Inferior parietal cortex (tissue), 1 donor: ENCODE results near the gene BTBD1.
"Not testable (repeated sequence)": the region's sequence is repeated elsewhere in the genome, so short reads cannot be mapped to it uniquely, and the experiment has no call there.

ENCODE experiments used
- DNase-seq: peaks from one replicate; pipeline ENCODE4 v3.0.0-alpha.2; 2016; ENCODE audit errors: extremely low spot score

The BTBD1 gene

GRCh38 chr15:83094583-83094982 lies 27.5 kb upstream of the BTBD1 start:
- DNase-seq: no peak

GRCh38 chr15:83092309-83092976 lies 25.4 kb upstream of the BTBD1 start:
- peak; percentile 53 for DNase-seq

GRCh38 chr15:83091965-83092308 lies 24.9 kb upstream of the BTBD1 start:
- DNase-seq: not testable (repeated sequence)

- DNase-seq: no peak
These were observed 23.4 kb upstream of the BTBD1 start for GRCh38 chr15:83090465-83090864.

- no peak for DNase-seq
These were observed 21.8 kb upstream of the BTBD1 start for GRCh38 chr15:83088876-83089275.

- DNase-seq: no peak
These were observed 20.5 kb upstream of the BTBD1 start for GRCh38 chr15:83087576-83087975.

- not testable (repeated sequence) for DNase-seq
These were observed 19.0 kb upstream of the BTBD1 start for GRCh38 chr15:83085864-83086552.

- DNase-seq: not testable (repeated sequence)
These were observed 18.4 kb upstream of the BTBD1 start for GRCh38 chr15:83085461-83085860.

- no peak for DNase-seq
These were observed 15.8 kb upstream of the BTBD1 start for GRCh38 chr15:83082730-83083386.

- DNase-seq: no peak
These were observed 14.4 kb upstream of the BTBD1 start for GRCh38 chr15:83081256-83082014.

- DNase-seq: no peak
These were observed 11.7 kb upstream of the BTBD1 start for GRCh38 chr15:83078712-83079111.

GRCh38 chr15:83077491-83078230 lies 10.6 kb upstream of the BTBD1 start:
- DNase-seq: peak; percentile 49

GRCh38 chr15:83069211-83069642 lies 2.2 kb upstream of the BTBD1 start:
- not testable (repeated sequence) for DNase-seq

GRCh38 chr15:83068054-83068453 lies 1.0 kb upstream of the BTBD1 start:
- DNase-seq: no peak

GRCh38 chr15:83067638-83067962 lies 548 bp upstream of the BTBD1 start:
- no peak for DNase-seq

GRCh38 chr15:83066034-83066733 lies 868 bp downstream of the BTBD1 start:
- no peak for DNase-seq

GRCh38 chr15:83065431-83065830 lies 1.6 kb downstream of the BTBD1 start:
- DNase-seq: no peak

- DNase-seq: no peak
These were observed 2.2 kb downstream of the BTBD1 start for GRCh38 chr15:83064859-83065258.

GRCh38 chr15:83063551-83063950 lies 3.5 kb downstream of the BTBD1 start:
- no peak for DNase-seq

- no peak for DNase-seq
These were observed 4.3 kb downstream of the BTBD1 start for GRCh38 chr15:83062768-83063180.

- no peak for DNase-seq
These were observed 5.4 kb downstream of the BTBD1 start for GRCh38 chr15:83061680-83062079.
